GM18861 (cell line): ENCODE results near the gene PCDHB9.
"Not testable (repeated sequence)": the region's sequence is repeated elsewhere in the genome, so short reads cannot be mapped to it uniquely, and the experiment has no call there.

Experiments
- ATAC-seq: cut with Tn5 transposase; IDR thresholded peaks from one replicate; pipeline ENCODE4 v1.9.1; 2021; ENCODE audit not compliant: unreplicated experiment

PCDHB9 gene

GRCh38 chr5:141234109-141234667 lies 47.2 kb downstream of the PCDHB9 start:
- no peak for ATAC-seq

- ATAC-seq: not testable (repeated sequence)
Measured at GRCh38 chr5:141235922-141236321, 49.0 kb downstream of the PCDHB9 start.

- no peak for ATAC-seq
Measured at GRCh38 chr5:141236516-141237313, 49.8 kb downstream of the PCDHB9 start.
